H7 (cell line): ENCODE results near the gene ADAMTS13. TPM values are rescaled to one million over a fixed set of nuclear protein-coding genes. Genes with fewer than 3 reads are reported as not detected.
"Not testable (repeated sequence)": the region's sequence is repeated elsewhere in the genome, so short reads cannot be mapped to it uniquely, and the experiment has no call there.

Experiments
- DNase-seq: peaks from one replicate; pipeline ENCODE4 v3.0.0; 2012
- H3K27me3 ChIP-seq: 2 replicates; pipeline ENCODE4 v1.6.0; 2011; ENCODE audit warnings: mild to moderate bottlenecking, low read length; ENCODE audit not compliant: control insufficient read depth, insufficient read depth
- H3K36me3 ChIP-seq: replicated peaks from 2 replicates; pipeline ENCODE4 v1.5.1; 2011; ENCODE audit warnings: low read length; ENCODE audit not compliant: control insufficient read depth, insufficient read depth
- H3K4me3 ChIP-seq: 2 replicates; pipeline ENCODE4 v1.5.1; 2011; ENCODE audit warnings: low read depth, mild to moderate bottlenecking, control low read depth, low read length, moderate library complexity; ENCODE audit not compliant: insufficient read depth
- total RNA-seq: library from RNA; depleted of rRNA; stranded (reverse); fragments of >200 nt; shearing (Covaris generic); gene quantifications from 2 replicates; pipeline ENCODE4 v1.2.3, GENCODE V29; 2014

Gene ADAMTS13
- total RNA-seq, 1 experiment from 2014 or later, result 2.8 TPM

DNA sequence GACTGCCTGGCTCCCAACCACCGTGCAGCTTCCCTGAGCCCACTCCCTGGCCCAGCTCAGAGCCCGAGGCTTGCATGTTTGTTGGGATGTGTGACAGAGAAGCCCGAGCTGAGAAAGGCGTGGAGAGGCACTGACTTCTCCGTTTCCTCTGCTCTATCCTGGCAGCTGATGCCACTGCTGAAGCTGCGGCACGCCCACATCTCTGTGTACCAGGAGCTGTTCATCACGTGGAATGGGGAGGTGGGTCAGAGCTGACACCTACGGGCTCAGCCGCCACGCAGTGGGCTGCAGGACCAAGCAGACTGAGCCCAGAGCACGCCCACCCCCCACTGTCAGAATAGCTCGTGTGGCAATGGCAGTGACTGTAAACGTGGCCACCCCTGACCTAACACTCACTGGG, 36.7 kb upstream of the ADAMTS13 start:
- Histone ChIP-seq H3K36me3 (no peaks in the 10 kb centered on the region), H3K4me3 (no peak overlapping the region), H3K27me3 (no peaks in the 10 kb centered on the region)
- DNase-seq, result no peak

DNA sequence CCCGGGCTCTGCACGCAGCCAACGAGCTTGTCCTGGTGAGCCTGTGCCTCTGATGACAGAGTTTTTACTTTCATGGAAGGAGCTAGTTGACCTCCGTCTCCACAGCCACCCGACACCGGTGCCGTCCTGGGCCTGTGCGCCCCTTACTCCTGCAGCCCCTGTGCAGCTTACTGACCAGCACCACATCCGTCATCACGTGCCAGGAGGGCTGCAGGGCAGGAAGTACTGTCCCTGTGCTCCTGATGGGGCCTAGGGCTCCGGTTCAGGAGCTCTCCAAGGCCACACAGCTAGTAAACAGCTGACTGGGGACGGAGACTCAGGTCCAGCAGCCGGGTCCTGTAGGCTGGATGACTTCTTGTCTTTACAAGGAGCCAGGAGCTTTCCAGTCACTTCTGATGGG, 35.8 kb upstream of the ADAMTS13 start:
- no peaks in the 10 kb centered on the region for H3K27me3 ChIP-seq
- peak; percentile 44 for DNase-seq
- H3K4me3 ChIP-seq, result no peak overlapping the region
- H3K36me3 ChIP-seq, result no peaks in the 10 kb centered on the region

DNA sequence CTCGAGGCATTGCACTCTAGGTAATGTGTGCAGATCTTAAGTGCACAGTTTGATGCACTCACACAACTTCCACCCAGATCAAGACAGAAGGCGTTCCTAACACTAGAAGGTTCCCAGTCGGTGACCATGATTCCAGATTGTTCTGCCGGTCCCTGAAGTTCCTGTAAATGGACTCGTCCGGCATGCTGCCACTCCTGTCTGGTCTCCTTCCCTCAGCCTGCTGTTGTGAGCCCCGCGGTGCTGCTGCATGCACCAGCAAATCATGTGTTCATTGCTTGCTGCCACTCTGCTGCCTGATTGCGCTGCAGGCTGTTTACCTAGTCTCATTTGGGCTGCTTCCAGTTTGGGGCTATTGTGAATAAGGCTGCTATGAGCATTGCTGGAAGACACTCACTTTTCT, 34.5 kb upstream of the ADAMTS13 start:
- Histone ChIP-seq H3K36me3 (no peaks in the 10 kb centered on the region), H3K27me3 (no peaks in the 10 kb centered on the region), H3K4me3 (no peak overlapping the region)
- DNase-seq, result no peak

DNA sequence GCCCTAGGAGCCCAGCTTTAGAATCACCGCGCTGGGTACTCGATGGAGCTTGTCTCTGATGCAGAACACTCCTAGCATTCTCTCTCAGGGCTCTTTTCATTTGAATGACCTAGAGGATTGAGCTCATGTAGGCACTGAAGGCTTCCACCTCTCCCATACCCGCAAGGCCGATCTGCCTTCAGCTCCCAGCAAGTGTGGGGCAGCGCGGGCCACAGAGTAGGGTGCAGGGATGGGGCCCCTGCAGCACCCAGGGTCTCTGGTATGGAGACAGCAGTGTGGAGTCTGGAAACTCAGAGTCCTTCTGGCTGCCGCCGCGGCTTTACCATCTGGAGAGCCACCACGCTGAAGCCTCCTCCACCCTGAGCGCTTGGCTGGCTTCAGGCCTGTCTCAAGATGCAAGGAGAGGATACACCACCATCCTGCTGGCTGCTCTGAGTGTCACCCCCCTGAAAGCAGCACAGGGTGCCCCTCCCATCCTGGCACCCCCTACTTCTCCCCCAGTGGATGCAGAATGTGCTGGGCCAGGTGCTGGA, 33.1 kb upstream of the ADAMTS13 start:
- Histone ChIP-seq H3K27me3 (no peaks in the 10 kb centered on the region), H3K36me3 (no peaks in the 10 kb centered on the region), H3K4me3 (no peak overlapping the region)
- DNase-seq, result peak; percentile 40

DNA sequence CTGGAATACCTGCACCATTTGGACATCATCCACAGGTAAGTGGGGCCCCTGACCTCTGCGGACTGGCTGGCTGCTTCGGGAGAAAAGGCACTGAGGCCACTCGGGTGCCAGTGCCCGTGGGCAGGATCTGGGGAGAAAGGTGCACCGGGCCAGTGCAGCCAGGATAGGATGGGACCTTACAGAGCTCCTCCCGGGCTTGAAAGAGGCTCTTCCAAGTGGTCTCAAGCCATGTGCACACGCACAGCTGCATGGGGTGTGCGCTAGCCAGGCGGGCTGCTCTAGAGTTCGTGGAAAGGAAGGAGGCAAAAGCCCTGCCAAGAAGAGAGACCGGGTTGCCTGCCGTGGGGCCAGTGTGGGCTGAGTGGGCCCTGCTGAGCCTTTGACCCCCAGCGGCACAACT, 32.6 kb upstream of the ADAMTS13 start:
- H3K4me3 ChIP-seq, result no peak overlapping the region
- H3K36me3 ChIP-seq, result no peaks in the 10 kb centered on the region
- H3K27me3 ChIP-seq, result no peaks in the 10 kb centered on the region
- peak; percentile 42 for DNase-seq

DNA sequence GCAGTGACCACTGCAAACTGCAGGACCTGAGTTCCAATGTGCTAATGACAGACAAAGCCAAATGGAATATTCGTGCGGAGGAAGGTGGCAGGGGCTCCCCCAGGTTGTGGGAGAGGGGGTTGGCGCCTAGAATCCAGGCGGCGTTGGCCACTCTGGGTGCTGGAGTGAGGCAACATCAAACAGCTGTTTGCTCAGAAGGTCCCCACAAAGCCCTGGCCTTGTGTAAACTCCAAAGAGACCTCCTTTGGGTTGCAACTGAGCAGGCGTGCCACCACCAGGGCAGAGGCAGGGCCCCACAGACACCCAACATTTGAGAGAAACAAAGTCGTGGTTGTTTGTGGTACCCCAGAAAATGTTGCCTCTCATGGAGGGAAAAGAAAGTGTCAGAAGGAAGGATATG, 31.5 kb upstream of the ADAMTS13 start:
- Histone ChIP-seq H3K4me3 (no peak overlapping the region), H3K36me3 (no peaks in the 10 kb centered on the region), H3K27me3 (no peaks in the 10 kb centered on the region)
- DNase-seq, result peak; percentile 41

DNA sequence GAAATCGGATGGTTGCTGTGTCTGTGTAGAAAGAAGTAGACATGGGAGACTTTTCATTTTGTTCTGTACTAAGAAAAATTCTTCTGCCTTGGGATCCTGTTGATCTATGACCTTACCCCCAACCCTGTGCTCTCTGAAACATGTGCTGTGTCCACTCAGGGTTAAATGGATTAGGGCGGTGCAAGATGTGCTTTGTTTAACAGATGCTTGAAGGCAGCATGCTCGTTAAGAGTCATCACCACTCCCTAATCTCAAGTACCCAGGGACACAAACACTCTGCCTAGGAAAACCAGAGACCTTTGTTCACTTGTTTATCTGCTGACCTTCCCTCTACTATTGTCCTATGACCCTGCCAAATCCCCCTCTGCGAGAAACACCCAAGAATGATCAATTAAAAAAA, 30.7 kb upstream of the ADAMTS13 start:
- not testable (repeated sequence) for H3K27me3 ChIP-seq, H3K36me3 ChIP-seq, H3K4me3 ChIP-seq, DNase-seq

DNA sequence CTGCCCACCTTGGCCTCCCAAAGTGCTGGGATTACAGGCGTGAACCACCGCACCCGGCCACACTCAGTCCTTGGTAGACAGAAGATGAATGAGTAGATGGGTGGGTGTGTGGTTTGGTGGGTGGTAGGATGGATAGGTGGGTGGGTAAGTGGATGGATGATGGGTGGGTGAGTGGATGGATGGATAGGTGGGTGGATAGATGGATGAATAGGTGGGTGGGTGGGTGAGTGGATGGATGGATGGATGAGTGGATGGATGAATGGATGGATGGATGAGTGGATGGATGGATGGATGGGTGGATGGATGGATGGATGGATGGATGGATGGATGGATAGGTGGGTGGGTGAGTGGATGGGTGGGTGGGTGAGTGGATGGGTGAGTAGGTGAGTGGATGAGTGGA, 29.9 kb upstream of the ADAMTS13 start:
- not testable (repeated sequence) for H3K36me3 ChIP-seq, H3K27me3 ChIP-seq, H3K4me3 ChIP-seq, DNase-seq

DNA sequence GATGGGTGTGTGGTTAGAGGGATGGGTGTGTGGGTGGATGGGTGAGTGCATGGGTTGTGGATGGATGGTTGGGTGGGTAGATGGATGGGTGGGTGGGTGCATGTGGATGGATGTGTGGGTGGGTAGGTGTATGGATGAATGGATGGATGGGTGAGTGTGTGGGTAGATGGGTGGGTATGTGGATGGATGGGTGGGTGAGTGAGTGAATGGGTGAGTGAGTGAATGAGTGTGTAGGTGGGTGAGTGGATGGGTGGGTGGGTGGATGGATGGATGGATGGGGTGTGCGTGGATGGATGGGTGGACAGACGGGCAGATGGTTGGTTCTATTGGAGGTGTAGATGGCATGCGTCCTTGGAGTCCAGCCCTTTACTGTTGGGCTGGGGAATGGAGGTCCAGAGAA, 28.8 kb upstream of the ADAMTS13 start:
- Histone ChIP-seq H3K36me3 (no peaks in the 10 kb centered on the region), H3K4me3 (no peak overlapping the region), H3K27me3 (no peaks in the 10 kb centered on the region)
- no peak for DNase-seq

DNA sequence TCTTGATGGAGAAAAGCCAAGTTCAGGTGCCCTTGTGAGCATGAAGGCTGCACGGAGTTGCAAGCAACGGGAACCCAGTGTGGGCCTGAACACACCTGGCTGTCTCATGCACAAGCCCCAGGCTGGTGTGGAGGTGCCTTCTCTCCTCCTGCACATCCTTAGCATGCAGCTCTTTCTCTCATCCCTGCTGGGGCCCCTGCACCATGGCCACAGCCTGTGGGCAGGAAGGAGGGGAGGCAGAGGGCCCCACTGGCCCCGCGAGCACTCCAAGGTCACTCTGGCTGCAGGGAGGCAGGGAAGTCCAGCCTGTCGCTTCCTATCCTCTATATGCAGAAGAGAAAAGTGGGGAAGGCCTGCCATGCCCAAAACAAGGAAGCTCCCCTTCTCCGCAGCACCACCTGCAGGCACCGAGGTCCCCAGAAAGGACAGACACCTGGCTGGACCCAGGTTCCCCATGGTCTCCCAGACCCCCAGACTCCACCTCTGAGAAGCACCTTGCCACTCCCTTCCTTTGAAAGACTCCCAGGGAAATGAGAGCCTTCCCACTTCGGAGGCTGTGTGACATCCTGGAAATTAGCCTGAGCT, 27.4 kb upstream of the ADAMTS13 start:
- peak; percentile 56 for DNase-seq
- H3K4me3 ChIP-seq, result no peak overlapping the region
- H3K36me3 ChIP-seq, result no peaks in the 10 kb centered on the region
- H3K27me3 ChIP-seq, result no peaks in the 10 kb centered on the region

DNA sequence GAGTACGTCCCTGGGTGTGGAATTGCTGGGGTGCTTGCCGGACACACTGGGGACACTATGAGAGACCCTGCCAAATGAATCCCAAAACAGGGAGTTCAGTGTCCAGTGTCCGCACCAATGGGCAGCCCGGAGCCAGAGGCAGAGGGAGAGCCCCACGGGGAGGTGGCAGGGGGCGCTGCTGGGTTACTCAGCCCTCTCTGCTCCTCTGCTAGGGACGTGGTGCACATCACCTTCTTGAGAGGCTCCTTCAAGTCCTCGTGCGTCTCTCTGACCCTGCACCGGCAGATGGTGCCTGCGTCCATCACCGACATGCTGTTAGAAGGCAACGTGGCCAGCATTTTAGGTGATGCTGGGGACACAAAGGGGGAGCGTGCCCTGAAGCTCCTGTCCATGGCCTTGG, 25.2 kb upstream of the ADAMTS13 start:
- peak; percentile 91 for DNase-seq
- H3K27me3 ChIP-seq, result no peaks in the 10 kb centered on the region

DNA sequence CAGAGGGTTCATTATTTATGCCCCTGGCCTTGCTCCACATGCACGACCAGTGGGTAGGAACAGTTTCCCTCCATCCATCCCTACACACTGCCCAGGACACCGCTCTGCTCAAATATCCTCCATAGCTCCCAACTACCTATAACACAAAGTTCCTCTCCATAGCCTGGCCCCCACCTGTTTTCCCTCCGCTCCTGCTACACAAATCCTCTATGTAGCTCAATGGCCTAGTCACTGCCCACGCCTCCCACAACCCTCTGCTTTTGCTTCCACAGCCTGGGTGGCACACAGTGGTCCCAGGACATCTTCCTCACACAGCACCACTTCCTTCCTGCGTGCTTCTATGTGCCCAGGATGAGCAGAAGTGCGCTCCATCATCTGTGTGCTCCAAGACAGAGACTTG, 24.8 kb upstream of the ADAMTS13 start:
- peak; percentile 31 for DNase-seq
- H3K4me3 ChIP-seq, result no peak overlapping the region

More for the DNA sequence above, 25.2 kb upstream of the ADAMTS13 start:
- H3K36me3 ChIP-seq, result no peaks in the 10 kb centered on the region
- H3K4me3 ChIP-seq, result no peak overlapping the region

DNA sequence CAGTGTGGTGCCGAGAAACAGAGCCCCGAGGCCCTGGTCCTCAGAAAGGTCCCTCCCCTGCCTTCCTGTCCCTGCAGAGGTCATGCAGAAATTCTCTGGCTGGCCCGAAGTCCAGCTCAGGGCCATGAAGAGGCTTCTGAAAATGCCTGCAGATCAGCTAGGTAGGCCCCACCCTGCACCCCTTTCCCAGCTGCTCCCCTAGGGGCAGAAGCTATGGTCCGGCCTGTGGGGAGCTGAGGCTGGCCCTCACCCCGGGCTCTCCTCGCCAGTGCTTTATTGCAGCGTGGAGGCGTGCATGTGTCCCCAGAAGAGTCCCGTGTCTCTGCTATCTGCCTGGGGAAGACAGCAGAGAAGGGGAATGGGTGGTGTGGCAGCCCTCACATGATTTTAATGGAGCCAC, 24.3 kb upstream of the ADAMTS13 start:
- Histone ChIP-seq H3K36me3 (no peaks in the 10 kb centered on the region), H3K27me3 (no peaks in the 10 kb centered on the region), H3K4me3 (no peak overlapping the region)
- DNase-seq, result peak; percentile 37

More for the DNA sequence above, 24.8 kb upstream of the ADAMTS13 start:
- no peaks in the 10 kb centered on the region for H3K27me3 ChIP-seq
- H3K36me3 ChIP-seq, result no peaks in the 10 kb centered on the region

DNA sequence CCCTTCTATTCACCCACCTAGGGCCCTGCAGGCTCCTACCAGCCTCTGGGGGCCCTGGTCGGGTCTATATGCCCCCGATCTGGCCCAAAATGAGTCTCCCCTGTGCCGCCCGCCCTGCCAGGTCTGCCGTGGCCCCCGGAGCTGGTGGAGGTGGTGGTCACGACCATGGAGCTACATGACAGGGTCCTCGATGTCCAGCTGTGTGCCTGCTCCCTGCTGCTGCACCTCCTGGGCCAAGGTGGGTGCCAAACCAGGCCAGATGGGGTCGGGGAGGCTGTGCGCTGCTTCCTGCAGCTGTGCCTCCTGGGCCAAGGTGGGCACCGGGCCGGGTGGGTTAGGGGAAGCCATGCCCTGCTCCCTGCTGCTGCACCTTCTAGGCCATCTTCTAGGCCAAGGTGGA, 21.9 kb upstream of the ADAMTS13 start:
- H3K36me3 ChIP-seq, result peaks cover 3% of the 10 kb centered on the region

DNA sequence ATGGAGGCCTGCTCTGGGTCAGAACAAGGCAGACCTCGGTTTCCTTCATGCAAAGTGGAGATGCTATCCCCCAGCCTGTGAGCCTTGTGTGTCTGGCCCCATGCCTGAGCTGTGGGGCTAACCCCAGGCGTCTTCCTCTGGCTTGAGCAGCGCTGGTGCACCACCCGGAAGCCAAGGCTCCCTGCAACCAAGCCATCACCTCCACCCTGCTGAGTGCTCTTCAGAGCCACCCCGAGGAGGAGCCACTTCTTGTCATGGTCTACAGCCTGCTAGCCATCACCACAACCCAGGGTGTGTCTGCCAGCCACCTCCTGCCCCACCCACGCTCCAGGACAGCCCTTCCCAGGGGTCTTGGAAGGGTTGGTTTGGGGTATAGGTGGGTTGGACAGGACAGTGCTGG, 20.6 kb upstream of the ADAMTS13 start:
- no peaks in the 10 kb centered on the region for H3K27me3 ChIP-seq
- peak; percentile 42 for DNase-seq
- H3K4me3 ChIP-seq, result no peak overlapping the region

More for the DNA sequence above, 21.9 kb upstream of the ADAMTS13 start:
- no peak overlapping the region for H3K4me3 ChIP-seq
- peak; percentile 46 for DNase-seq
- no peaks in the 10 kb centered on the region for H3K27me3 ChIP-seq

DNA sequence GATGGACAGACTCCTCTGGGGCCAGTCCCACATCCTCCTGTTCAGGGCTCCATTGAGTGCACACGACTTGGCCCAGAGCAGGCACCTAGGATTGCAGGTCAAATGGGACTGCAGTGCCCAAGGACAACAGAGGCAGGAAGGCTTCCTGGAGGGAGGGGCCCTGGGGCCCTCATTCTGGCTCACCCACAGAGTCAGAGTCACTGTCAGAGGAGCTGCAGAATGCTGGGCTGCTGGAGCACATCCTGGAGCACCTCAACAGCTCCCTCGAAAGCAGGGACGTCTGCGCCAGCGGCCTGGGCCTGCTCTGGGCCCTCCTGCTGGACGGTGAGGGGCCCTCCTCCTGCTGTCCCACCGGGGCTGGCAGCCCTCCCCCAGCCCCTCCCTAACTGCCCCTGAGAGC, 19.5 kb upstream of the ADAMTS13 start:
- no peak overlapping the region for H3K4me3 ChIP-seq
- DNase-seq, result peak; percentile 51
- H3K36me3 ChIP-seq, result peaks cover 12% of the 10 kb centered on the region
- H3K27me3 ChIP-seq, result no peaks in the 10 kb centered on the region

More for the DNA sequence above, 20.6 kb upstream of the ADAMTS13 start:
- H3K36me3 ChIP-seq, result peaks cover 10% of the 10 kb centered on the region
